Neutrophil (primary cell): ENCODE data around the gene MPPED1.

ENCODE experiments used
- H3K27ac ChIP-seq: fragments of 200-600 bp; sonication (generic); 2 replicates; pipeline ENCODE4 v1.5.1; 2016; ENCODE audit warnings: mild to moderate bottlenecking, moderate library complexity
- H3K27me3 ChIP-seq: fragments of 200-600 bp; sonication (generic); 2 replicates; pipeline ENCODE4 v1.6.0; 2016; ENCODE audit warnings: mild to moderate bottlenecking
- H3K36me3 ChIP-seq: fragments of 200-600 bp; sonication (generic); 2 replicates; pipeline ENCODE4 v1.5.1; 2017
- H3K4me1 ChIP-seq, 2 experiments: fragments of 200-600 bp in 1 of 2; sonication (generic) in 1 of 2; 1 replicate in 1 of 2; 2 replicates in 1 of 2; pipeline versions ENCODE4 v1.5.1 to v1.6.1; 2013 to 2016; ENCODE audit warnings: low read depth in 1 of 2, low read length in 1 of 2, mild to moderate bottlenecking in 1 of 2, moderate library complexity in 1 of 2; ENCODE audit not compliant: control insufficient read depth in 1 of 2, insufficient read depth in 1 of 2
- H3K4me3 ChIP-seq, 2 experiments: fragments of 200-600 bp in 1 of 2; sonication (generic) in 1 of 2; 1 replicate in 1 of 2; 2 replicates in 1 of 2; pipeline ENCODE4 v1.5.1; 2013 to 2016; ENCODE audit warnings: low read depth in 1 of 2, low read length in 1 of 2, mild to moderate bottlenecking in 1 of 2, moderate library complexity in 1 of 2
- H3K9me3 ChIP-seq: fragments of 200-600 bp; sonication (generic); 2 replicates; pipeline ENCODE4 v1.5.1; 2016
- CTCF ChIP-seq: fragments of 200-600 bp; sonication (generic); IDR thresholded peaks from 2 replicates; pipeline ENCODE4 v1.5.1; 2016; ENCODE audit warnings: antibody characterized with exemption

MPPED1 gene

GRCh38 chr22:43530349-43531201, 118.8 kb downstream of the MPPED1 start:
- no peak overlapping the region for H3K27ac ChIP-seq
- no peak for TF ChIP-seq CTCF
- H3K4me1 ChIP-seq = no peaks in the 10 kb centered on the region
- peaks cover 5% of the 10 kb centered on the region for H3K27me3 ChIP-seq
- no peaks in the 10 kb centered on the region for H3K36me3 ChIP-seq
- H3K9me3 ChIP-seq = no peaks in the 10 kb centered on the region
- no peak overlapping the region for H3K4me3 ChIP-seq

GRCh38 chr22:43531651-43532050, 119.8 kb downstream of the MPPED1 start:
- Histone ChIP-seq H3K4me3 (no peak overlapping the region), H3K36me3 (no peaks in the 10 kb centered on the region), H3K9me3 (no peaks in the 10 kb centered on the region), H3K4me1 (no peaks in the 10 kb centered on the region), H3K27ac (no peak overlapping the region), H3K27me3 (no peaks in the 10 kb centered on the region)
- TF ChIP-seq CTCF = no peak

- Histone ChIP-seq H3K36me3 (no peaks in the 10 kb centered on the region), H3K27me3 (no peaks in the 10 kb centered on the region), H3K4me1 (no peaks in the 10 kb centered on the region), H3K27ac (no peak overlapping the region), H3K4me3 (no peak overlapping the region), H3K9me3 (no peaks in the 10 kb centered on the region)
- TF ChIP-seq CTCF = no peak
Observed at GRCh38 chr22:43532301-43533155, 120.7 kb downstream of the MPPED1 start.

DNA sequence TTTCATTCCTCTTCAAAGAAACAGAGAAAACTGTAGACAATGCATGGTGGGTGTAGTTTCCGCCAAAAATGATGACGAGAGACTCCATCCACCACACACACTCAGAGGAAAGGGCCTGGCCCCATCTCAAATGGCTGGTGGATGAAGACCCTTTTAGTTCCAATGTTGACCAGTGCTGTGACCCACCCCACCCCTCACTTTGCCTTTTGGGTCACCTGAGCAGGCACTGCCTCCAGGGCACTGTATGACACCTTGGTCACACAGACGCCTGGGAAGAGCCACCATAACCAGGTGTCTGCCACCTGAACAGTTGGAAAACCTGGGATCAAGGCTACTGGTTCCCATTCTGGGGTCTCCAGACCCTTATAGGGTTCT, 121.3 kb downstream of the MPPED1 start:
- Histone ChIP-seq H3K36me3 (no peaks in the 10 kb centered on the region), H3K27me3 (no peaks in the 10 kb centered on the region), H3K4me1 (no peaks in the 10 kb centered on the region), H3K4me3 (no peak overlapping the region), H3K9me3 (no peaks in the 10 kb centered on the region), H3K27ac (no peak overlapping the region)
- TF ChIP-seq CTCF = no peak

GRCh38 chr22:43533656-43534428, 122.0 kb downstream of the MPPED1 start:
- H3K9me3 ChIP-seq = no peaks in the 10 kb centered on the region
- H3K4me1 ChIP-seq = no peaks in the 10 kb centered on the region
- no peak overlapping the region for H3K4me3 ChIP-seq
- no peaks in the 10 kb centered on the region for H3K36me3 ChIP-seq
- no peak for TF ChIP-seq CTCF
- no peaks in the 10 kb centered on the region for H3K27me3 ChIP-seq
- no peak overlapping the region for H3K27ac ChIP-seq
